Measurements from ENCODE around the gene GDPGP1. TPM values are rescaled to one million over a fixed set of nuclear protein-coding genes. Genes with fewer than 3 reads are reported as not detected.

GDPGP1 gene
- total RNA-seq, 1 experiment from 2014 or later = 15.4 TPM

GRCh38 chr15:90221246-90221900 lies 12.6 kb upstream of the GDPGP1 start:
- no TSS peak for BruUV-seq (replicated peaks)
- Histone ChIP-seq H3K4me2 (ENCODE audit: low read length) (no peak overlapping the region), H3K9me2 (ENCODE audit: insufficient read depth) (no peaks in the 10 kb centered on the region), H3K27me3 (ENCODE audit: insufficient read depth, low read length) (no peaks in the 10 kb centered on the region), H3K79me2 (ENCODE audit: insufficient read depth, low read length) (peaks cover 23% of the 10 kb centered on the region), H2AFZ (ENCODE audit: low read depth, low read length, poor library complexity, severe bottlenecking) (no peak overlapping the region), H4K20me1 (ENCODE audit: insufficient read depth) (no peaks in the 10 kb centered on the region), H3K9me3 (ENCODE audit: control insufficient read depth in 1 of 2, insufficient read depth in 1 of 2, low read depth in 1 of 2, low read length in 2 of 2) (no peaks in the 10 kb centered on the region), H3K4me3 (replicated peaks in 1 of 2; ENCODE audit: low read depth in 1 of 2, low read length in 2 of 2) (no peak overlapping the region), H3K36me3 (ENCODE audit: control insufficient read depth in 1 of 2, insufficient read depth in 2 of 2, low read length in 2 of 2) (peaks cover 31 to 41% of the 10 kb centered on the region in 2 experiments), H3K27ac (ENCODE audit: low read depth, low read length) (no peak overlapping the region; the same call in 1 of the 2 replicates), H3K4me1 (ENCODE audit: control insufficient read depth in 1 of 2, insufficient read depth in 2 of 2, low read length in 2 of 2) (peaks cover 0 to 16% of the 10 kb centered on the region in 2 experiments; a peak in 3 of 4 replicates), H3K9ac (ENCODE audit: low read length) (no peak overlapping the region)
- DNase-seq (ENCODE audit: low read depth, low spot score) = no peak
- intact Hi-C loops (cut with micrococcal nuclease) = loop anchor here (1.0 kb wide), 1 partner anchor 78 kb away; no protein-coding TSS in a partner anchor
- RAD21 ChIA-PET (ENCODE audit: low non-redundant PET in 1 of 2, low total read pairs in 2 of 2, uncharacterized antibody in 2 of 2, unreplicated experiment in 2 of 2) = interaction anchor here (0.6 to 1.0 kb wide), 2 partner anchors 65 to 78 kb away, joined by 3 to 6 read pairs; no protein-coding TSS in a partner anchor
- TF ChIP-seq POLR2AphosphoS5 (IDR thresholded peaks at IDR 0.05; ENCODE audit: low read depth, low read length) = peak; percentile 28; the same call in 1 of the 2 replicates
- TF ChIP-seq CTCF (IDR thresholded peaks at IDR 0.05 in 2 of 3, conservative IDR thresholded peaks at IDR 0.05 in 1 of 3; ENCODE audit: borderline replicate concordance in 1 of 3, insufficient read depth in 1 of 3, low read depth in 2 of 3, low read length in 2 of 3) = peak in 2 of 3 experiments; percentile 70 to 76; a peak in 4 of 6 replicates
- TF ChIP-seq YY1 (IDR thresholded peaks at IDR 0.05; ENCODE audit: extremely low read depth, insufficient replicate concordance, low read depth, low read length) = no peak
- ATAC-seq = peak; percentile 89
- CTCF ChIA-PET = interaction anchor here (0.6 to 1.9 kb wide), 13 partner anchors 9 to 1240 kb away, joined by 3 to 26 read pairs (median 4); partner anchors contain the start of genes CIB1, GDPGP1, SEMA4B and TTLL13
- POLR2A ChIA-PET = interaction anchor here (0.7 to 0.9 kb wide), 2 partner anchors 9 to 12 kb away, joined by 3 to 6 read pairs; partner anchors contain the start of genes CIB1 and GDPGP1

DNA sequence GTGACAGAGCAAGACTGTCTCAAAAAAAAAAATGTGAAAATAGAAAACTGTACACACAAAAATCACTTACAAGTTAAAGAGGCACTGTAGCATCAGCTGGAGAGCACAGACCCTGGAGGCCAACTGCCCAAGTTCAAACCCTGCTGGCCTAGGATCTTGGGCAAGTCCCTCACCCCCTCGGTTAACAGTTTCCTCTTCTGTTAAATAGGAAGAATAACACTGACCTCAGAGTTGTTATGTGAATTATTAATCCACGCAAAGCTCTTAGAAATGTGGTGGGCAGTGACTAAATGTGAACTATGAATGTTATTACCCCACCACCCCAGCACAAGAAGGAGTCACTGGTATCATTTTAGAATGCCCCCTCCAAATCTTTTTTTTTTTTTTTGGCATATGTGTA lies 11.5 kb upstream of the GDPGP1 start:
- Histone ChIP-seq H3K4me3 (replicated peaks in 1 of 2; ENCODE audit: low read depth in 1 of 2, low read length in 2 of 2) (no peak overlapping the region), H3K79me2 (ENCODE audit: insufficient read depth, low read length) (peaks cover 14% of the 10 kb centered on the region; the same call in 1 of the 2 replicates), H3K9me3 (ENCODE audit: control insufficient read depth in 1 of 2, insufficient read depth in 1 of 2, low read depth in 1 of 2, low read length in 2 of 2) (no peaks in the 10 kb centered on the region), H3K36me3 (ENCODE audit: control insufficient read depth in 1 of 2, insufficient read depth in 2 of 2, low read length in 2 of 2) (peaks cover 37% of the 10 kb centered on the region in 2 experiments), H3K27me3 (ENCODE audit: insufficient read depth, low read length) (no peaks in the 10 kb centered on the region), H3K9me2 (ENCODE audit: insufficient read depth) (no peaks in the 10 kb centered on the region), H4K20me1 (ENCODE audit: insufficient read depth) (no peaks in the 10 kb centered on the region), H3K4me1 (ENCODE audit: control insufficient read depth in 1 of 2, insufficient read depth in 2 of 2, low read length in 2 of 2) (peaks cover 0 to 16% of the 10 kb centered on the region in 2 experiments; a peak in 3 of 4 replicates), H2AFZ (ENCODE audit: low read depth, low read length, poor library complexity, severe bottlenecking) (no peak overlapping the region), H3K27ac (ENCODE audit: low read depth, low read length) (no peak overlapping the region), H3K9ac (ENCODE audit: low read length) (no peak overlapping the region), H3K4me2 (ENCODE audit: low read length) (no peak overlapping the region)
- ATAC-seq (no peak), DNase-seq (ENCODE audit: low read depth, low spot score) (no peak)
- TF ChIP-seq, protein P1, sequence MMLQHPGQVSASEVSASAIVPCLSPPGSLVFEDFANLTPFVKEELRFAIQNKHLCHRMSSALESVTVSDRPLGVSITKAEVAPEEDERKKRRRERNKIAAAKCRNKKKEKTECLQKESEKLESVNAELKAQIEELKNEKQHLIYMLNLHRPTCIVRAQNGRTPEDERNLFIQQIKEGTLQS (IDR thresholded peaks at IDR 0.05) = no peak
- no peak for TF ChIP-seq ELF1 (IDR thresholded peaks at IDR 0.05; ENCODE audit: borderline replicate concordance, low read depth)
- RAD21 ChIA-PET (ENCODE audit: low non-redundant PET in 1 of 2, low total read pairs in 2 of 2, uncharacterized antibody in 2 of 2, unreplicated experiment in 2 of 2) = no interaction called here
- CTCF ChIA-PET = interaction anchor here (1.0 kb wide), 1 partner anchor 11 kb away, joined by 4 read pairs; the partner anchor contains the start of genes CIB1 and GDPGP1
- POLR2A ChIA-PET = interaction anchor here (0.7 to 2.4 kb wide), 2 partner anchors 11 to 406 kb away, joined by 4 to 8 read pairs; partner anchors contain the start of genes CIB1 and GDPGP1
- intact Hi-C loops (cut with micrococcal nuclease) = no loop called here
- BruUV-seq (replicated peaks) = no TSS peak

All from HCT116 (cell line).